ENCODE measurements around the gene GCC1. TPM values are rescaled to one million over a fixed set of nuclear protein-coding genes. Genes with fewer than 3 reads are reported as not detected.

GCC1 gene
- total RNA-seq, 1 experiment from 2014 or later = 16.8 TPM

- H3K4me2 ChIP-seq (ENCODE audit: insufficient read depth, insufficient read length, low read length) = no peak overlapping the region
- no peaks in the 10 kb centered on the region for H3K23me2 ChIP-seq (ENCODE audit: insufficient read length, low read depth, low read length, poor library complexity, severe bottlenecking)
- H2BK15ac ChIP-seq (ENCODE audit: low read depth, low read length) = no peak overlapping the region
- no peaks in the 10 kb centered on the region for H3K79me2 ChIP-seq (ENCODE audit: insufficient read depth, low read length)
- H3K4ac ChIP-seq (ENCODE audit: low read depth, low read length) = no peak overlapping the region
- H3K23ac ChIP-seq (ENCODE audit: insufficient read length, low read depth, low read length) = no peak overlapping the region
- no peaks in the 10 kb centered on the region for H3K27me3 ChIP-seq (ENCODE audit: insufficient read depth, low read length)
- no peak overlapping the region for H3K27ac ChIP-seq (ENCODE audit: insufficient read length, low read depth, low read length)
- no peak overlapping the region for H4K8ac ChIP-seq (replicated peaks; ENCODE audit: insufficient read length, low read depth, low read length)
- no peaks in the 10 kb centered on the region for H4K20me1 ChIP-seq (ENCODE audit: control insufficient read depth, insufficient read depth, insufficient read length)
- peaks cover 4 to 6% (median 6%) of the 10 kb centered on the region in 3 experiments; a peak in 6 of 7 replicates for H3K36me3 Mint-ChIP-seq (ENCODE audit: insufficient read depth in 1 of 3, low read depth in 3 of 3)
- H3K9ac ChIP-seq (ENCODE audit: extremely low read depth, insufficient read length, low read length) = no peak overlapping the region
- no peaks in the 10 kb centered on the region for H3K4me1 ChIP-seq (ENCODE audit: insufficient read depth, low read length)
- no peak overlapping the region for H3K4me3 Mint-ChIP-seq
- H2AFZ ChIP-seq (ENCODE audit: low read length) = no peak overlapping the region
- no peak overlapping the region for H3K27ac Mint-ChIP-seq
- no peak overlapping the region for H2AK5ac ChIP-seq (ENCODE audit: insufficient read length, low read length)
- no peak overlapping the region for H3K14ac ChIP-seq (ENCODE audit: insufficient read depth, low read length)
- WGBS (ENCODE audit: extremely low coverage, insufficient read length, low lambda C conversion rate) = no CpG with 5 or more reads among the region's 1 CpG
- H3K9me3 Mint-ChIP-seq = peaks cover 26 to 31% of the 10 kb centered on the region in 2 experiments
- H4K5ac ChIP-seq (ENCODE audit: insufficient read length, low read depth, low read length) = no peak overlapping the region
- H2BK20ac ChIP-seq (ENCODE audit: low read depth, low read length, poor library complexity, severe bottlenecking) = no peak overlapping the region
- H2BK120ac ChIP-seq (ENCODE audit: low read depth, low read length, poor library complexity, severe bottlenecking) = no peak overlapping the region
- no peak for DNase-seq
- H3K18ac ChIP-seq (ENCODE audit: insufficient read length, low read depth, low read length) = no peak overlapping the region
- no peak overlapping the region for H3T11ph ChIP-seq (ENCODE audit: low read length)
- no peak overlapping the region for H3K56ac ChIP-seq (ENCODE audit: insufficient read length, low read depth, low read length)
- H3K79me1 ChIP-seq (ENCODE audit: insufficient read depth, low read depth, low read length, poor library complexity, severe bottlenecking) = no peaks in the 10 kb centered on the region
- H3K9me3 ChIP-seq (ENCODE audit: control insufficient read depth, low read depth, low read length) = no peaks in the 10 kb centered on the region
- peaks cover 33% of the 10 kb centered on the region for H3K27me3 Mint-ChIP-seq (ENCODE audit: low read depth)
- H4K91ac ChIP-seq (ENCODE audit: insufficient read length, low read depth, low read length) = no peak overlapping the region
- TF ChIP-seq CTCF (conservative IDR thresholded peaks at IDR 0.05) = no peak
- no peak overlapping the region for H2BK12ac ChIP-seq (ENCODE audit: insufficient read length, low read depth, low read length)
- no peaks in the 10 kb centered on the region for H3K4me1 Mint-ChIP-seq
- no peak overlapping the region for H2BK5ac ChIP-seq (ENCODE audit: insufficient read length, low read length)
Observed at GRCh38 chr7:127546313-127546712, 39.1 kb downstream of the GCC1 start.

Data from H9 (cell line).